GM19023 (cell line): ENCODE data around the gene NQO2.
"Not testable (repeated sequence)": the region's sequence is repeated elsewhere in the genome, so short reads cannot be mapped to it uniquely, and the experiment has no call there.

Experiments used
- ATAC-seq: cut with Tn5 transposase; IDR thresholded peaks from one replicate; pipeline ENCODE4 v1.9.1; 2021; ENCODE audit warnings: mild to moderate bottlenecking, moderate library complexity; ENCODE audit not compliant: unreplicated experiment

The NQO2 gene

GRCh38 chr6:3036861-3037637 lies 37.4 kb downstream of the NQO2 start:
- ATAC-seq = no peak

- ATAC-seq = no peak
Measured at GRCh38 chr6:3037638-3038365, 38.1 kb downstream of the NQO2 start.

- no peak for ATAC-seq
Measured at GRCh38 chr6:3039384-3039783, 39.7 kb downstream of the NQO2 start.

- no peak for ATAC-seq
Measured at GRCh38 chr6:3041147-3041546, 41.5 kb downstream of the NQO2 start.

- no peak for ATAC-seq
Measured at GRCh38 chr6:3041606-3042005, 41.9 kb downstream of the NQO2 start.

GRCh38 chr6:3045369-3045768 lies 45.7 kb downstream of the NQO2 start:
- no peak for ATAC-seq

GRCh38 chr6:3045777-3046176 lies 46.1 kb downstream of the NQO2 start:
- ATAC-seq = no peak

GRCh38 chr6:3046295-3046694 lies 46.6 kb downstream of the NQO2 start:
- no peak for ATAC-seq

GRCh38 chr6:3048009-3048408 lies 48.3 kb downstream of the NQO2 start:
- not testable (repeated sequence) for ATAC-seq

- no peak for ATAC-seq
Measured at GRCh38 chr6:3052481-3053230, 53.0 kb downstream of the NQO2 start.

GRCh38 chr6:3053231-3053508 lies 53.5 kb downstream of the NQO2 start:
- ATAC-seq = no peak

- not testable (repeated sequence) for ATAC-seq
Measured at GRCh38 chr6:3054229-3055157, 54.8 kb downstream of the NQO2 start.

- ATAC-seq = not testable (repeated sequence)
Measured at GRCh38 chr6:3055158-3055499, 55.4 kb downstream of the NQO2 start.

GRCh38 chr6:3057063-3057770 lies 57.5 kb downstream of the NQO2 start:
- no peak for ATAC-seq

GRCh38 chr6:3058957-3059356 lies 59.3 kb downstream of the NQO2 start:
- ATAC-seq = no peak

GRCh38 chr6:3060092-3060491 lies 60.4 kb downstream of the NQO2 start:
- ATAC-seq = not testable (repeated sequence)

GRCh38 chr6:3061501-3061941 lies 61.8 kb downstream of the NQO2 start:
- ATAC-seq = no peak

- ATAC-seq = not testable (repeated sequence)
Measured at GRCh38 chr6:3063340-3063732, 63.6 kb downstream of the NQO2 start.

GRCh38 chr6:3063733-3064700 lies 64.3 kb downstream of the NQO2 start:
- ATAC-seq = peak; percentile 66
